Subcutaneous adipose tissue (tissue), 4 donors: ENCODE measurements around the gene PLPP4. TPM values are rescaled to one million over a fixed set of nuclear protein-coding genes. Genes with fewer than 3 reads are reported as not detected.

Experiments used
- CTCF ChIP-seq: fragments of 450-650 bp; IDR thresholded peaks from one replicate; pipeline ENCODE4 v1.5.1; 2016; ENCODE audit warnings: low read depth, mild to moderate bottlenecking, control low read depth, antibody characterized with exemption, moderate library complexity
- total RNA-seq, 4 donors: library from RNA; depleted of rRNA; stranded (reverse); fragments of >200 nt; gene quantifications; one replicate each; pipeline ENCODE4 v1.1.0, GENCODE V29; 2016

The PLPP4 gene
- total RNA-seq, 4 donors from 2014 or later: 2.5 TPM; not detected in 3

GRCh38 chr10:120423431-120424197 is 33.4 kb upstream of the PLPP4 start:
- no peak for TF ChIP-seq CTCF

- TF ChIP-seq CTCF: no peak
Measured at GRCh38 chr10:120424198-120424464, 32.9 kb upstream of the PLPP4 start.

GRCh38 chr10:120426306-120426705 is 30.7 kb upstream of the PLPP4 start:
- no peak for TF ChIP-seq CTCF

- TF ChIP-seq CTCF: no peak
Measured at GRCh38 chr10:120428754-120429153, 28.3 kb upstream of the PLPP4 start.

GRCh38 chr10:120429395-120429794 is 27.6 kb upstream of the PLPP4 start:
- no peak for TF ChIP-seq CTCF

- no peak for TF ChIP-seq CTCF
Measured at GRCh38 chr10:120431251-120431651, 25.8 kb upstream of the PLPP4 start.

- TF ChIP-seq CTCF: no peak
Measured at GRCh38 chr10:120432209-120432608, 24.8 kb upstream of the PLPP4 start.
